ENCODE data around the gene OAS3. TPM values are rescaled to one million over a fixed set of nuclear protein-coding genes. Genes with fewer than 3 reads are reported as not detected.

The OAS3 gene
- total RNA-seq, result 8.1 and 118 TPM in 2 replicates

DNA sequence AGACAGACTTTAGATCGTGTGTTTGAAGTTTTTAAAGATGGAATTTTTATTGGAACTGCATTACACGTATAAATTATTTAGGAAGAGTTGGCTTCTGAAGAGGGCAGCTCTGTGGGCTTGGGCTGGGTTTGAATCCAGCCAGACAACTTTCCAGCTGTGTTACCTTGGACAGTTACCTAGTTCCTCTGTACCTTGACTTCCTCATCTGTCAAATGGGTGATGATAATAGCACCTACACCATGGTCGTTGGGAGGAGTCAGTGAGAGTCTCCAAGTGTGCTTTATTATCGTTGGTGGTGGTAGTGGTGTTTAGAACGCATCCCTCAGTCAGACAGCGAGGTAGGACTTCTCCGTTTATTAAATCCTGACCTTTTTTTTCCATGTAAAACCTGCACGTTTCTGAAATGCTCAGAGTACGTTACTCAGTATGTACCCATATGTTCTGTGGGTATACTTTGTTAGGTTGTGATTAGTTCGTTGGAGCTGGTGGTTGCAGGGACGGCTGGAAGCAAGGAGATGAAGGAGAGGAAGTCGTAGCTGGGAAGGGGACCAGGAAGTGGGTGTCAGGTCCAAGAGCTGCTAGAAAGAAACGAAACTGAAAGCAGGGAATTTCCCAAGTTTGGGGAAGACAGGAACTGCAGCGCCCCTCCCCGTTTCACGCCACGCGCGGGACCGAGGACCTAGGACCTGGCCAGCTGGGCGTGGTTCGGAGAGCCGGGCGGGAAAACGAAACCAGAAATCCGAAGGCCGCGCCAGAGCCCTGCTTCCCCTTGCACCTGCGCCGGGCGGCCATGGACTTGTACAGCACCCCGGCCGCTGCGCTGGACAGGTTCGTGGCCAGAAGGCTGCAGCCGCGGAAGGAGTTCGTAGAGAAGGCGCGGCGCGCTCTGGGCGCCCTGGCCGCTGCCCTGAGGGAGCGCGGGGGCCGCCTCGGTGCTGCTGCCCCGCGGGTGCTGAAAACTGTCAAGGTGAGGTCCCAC lies at the start of gene OAS3:
Gene OAS3, plus strand, starts transcription at position 734 of the 979 bp plus-strand sequence. Its CDS starts 57 bp downstream, at position 791.

GRCh38 chr12:112906712-112907414 lies 31.4 kb upstream of the OAS3 start, which contains the start of gene OAS1:
OAS1 (plus strand) TSS chr12:112906962; CDS start chr12:112907040, 78 bp downstream.

GRCh38 chr12:112978163-112979040 lies 40.1 kb downstream of the OAS3 start, which contains the start of gene OAS2:
OAS2 (plus strand) TSS chr12:112978519; CDS start chr12:112978609, 90 bp downstream.

Other genes with a start within 250 kb of the OAS3 start
- not detected in 2 replicates for gene RPH3A, start 146.7 kb upstream of the OAS3 start, total RNA-seq
- gene OAS1, start 31.5 kb upstream of the OAS3 start, total RNA-seq, result 15.3 and 164 TPM in 2 replicates
- gene OAS2, start 40.0 kb downstream of the OAS3 start, total RNA-seq, result 6.8 and 146 TPM in 2 replicates
- 0.32 TPM in 1 of 2 replicates, not detected in the other for gene DTX1, start 118.3 kb downstream of the OAS3 start, total RNA-seq
- gene RASAL1, start 197.3 kb downstream of the OAS3 start, total RNA-seq, result not detected in 2 replicates
- gene CFAP73, start 211.2 kb downstream of the OAS3 start, total RNA-seq, result not detected in 2 replicates
- 30.5 and 32.2 TPM in 2 replicates for gene DDX54, start 247.0 kb downstream of the OAS3 start, total RNA-seq
- gene RITA1, start 247.2 kb downstream of the OAS3 start, total RNA-seq, result 20.1 and 21.1 TPM in 2 replicates